GM12891 (cell line): Measurements from ENCODE around the gene MAP3K1.

Experiments used
- DNase-seq: peaks from one replicate; pipeline ENCODE4 v3.0.0; 2011; ENCODE audit warnings: low spot score; ENCODE audit not compliant: insufficient read length
- FAIRE-seq: peaks from 2 replicates; lab custom pipeline; 2011; peaks lifted over from hg19 to GRCh38; lab: Jason Lieb, UNC
- PAX5 ChIP-seq: IDR thresholded peaks from 2 replicates; pipeline ENCODE4 v1.6.1; 2011; ENCODE audit warnings: low read length, moderate library complexity, mild to moderate bottlenecking; ENCODE audit not compliant: insufficient read depth, severe bottlenecking
- POLR2A ChIP-seq: IDR thresholded peaks from 2 replicates; pipeline ENCODE4 v1.6.1; 2011; ENCODE audit warnings: low read depth, low read length, control low read depth
- POLR2AphosphoS5 ChIP-seq: IDR thresholded peaks from 2 replicates; pipeline ENCODE4 v1.6.1; 2011; ENCODE audit warnings: low read depth, low read length, control low read depth
- POU2F2 ChIP-seq: IDR thresholded peaks from 2 replicates; pipeline ENCODE4 v1.6.1; 2011; ENCODE audit warnings: low read depth, mild to moderate bottlenecking, control low read depth, low read length, moderate library complexity
- SPI1 ChIP-seq: IDR thresholded peaks from 2 replicates; pipeline ENCODE4 v1.6.1; 2011; ENCODE audit warnings: low read depth, low read length, control low read depth
- TAF1 ChIP-seq: IDR thresholded peaks from 2 replicates; pipeline ENCODE4 v1.6.1; 2011; ENCODE audit warnings: low read depth, low read length, control low read depth

The MAP3K1 gene

DNA sequence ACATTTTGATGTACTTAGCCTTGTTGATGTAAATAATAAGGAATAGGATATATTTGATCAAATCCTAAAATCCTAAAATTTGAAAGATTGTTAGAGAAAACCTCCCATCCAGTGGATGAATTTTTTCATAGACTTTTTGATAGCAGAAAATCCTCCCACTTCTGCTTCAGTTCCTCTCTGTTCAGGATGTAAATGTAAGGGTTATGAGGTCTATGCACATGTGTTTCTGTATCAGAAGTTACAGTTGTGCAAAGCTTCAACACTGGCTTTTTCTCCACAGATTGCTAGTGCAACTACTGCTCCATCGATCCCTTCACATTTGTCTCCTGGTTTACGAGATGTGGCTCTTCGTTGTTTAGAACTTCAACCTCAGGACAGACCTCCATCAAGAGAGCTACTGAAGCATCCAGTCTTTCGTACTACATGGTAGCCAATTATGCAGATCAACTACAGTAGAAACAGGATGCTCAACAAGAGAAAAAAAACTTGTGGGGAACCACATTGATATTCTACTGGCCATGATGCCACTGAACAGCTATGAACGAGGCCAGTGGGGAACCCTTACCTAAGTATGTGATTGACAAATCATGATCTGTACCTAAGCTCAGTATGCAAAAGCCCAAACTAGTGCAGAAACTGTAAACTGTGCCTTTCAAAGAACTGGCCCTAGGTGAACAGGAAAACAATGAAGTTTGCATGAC, 78.1 kb downstream of the MAP3K1 start:
- FAIRE-seq (peak; percentile 16), DNase-seq (no peak)
- TF ChIP-seq POLR2A (no peak), SPI1 (0 out of 2 replicates have a peak, but pooled peaks have one; percentile 11)

DNA sequence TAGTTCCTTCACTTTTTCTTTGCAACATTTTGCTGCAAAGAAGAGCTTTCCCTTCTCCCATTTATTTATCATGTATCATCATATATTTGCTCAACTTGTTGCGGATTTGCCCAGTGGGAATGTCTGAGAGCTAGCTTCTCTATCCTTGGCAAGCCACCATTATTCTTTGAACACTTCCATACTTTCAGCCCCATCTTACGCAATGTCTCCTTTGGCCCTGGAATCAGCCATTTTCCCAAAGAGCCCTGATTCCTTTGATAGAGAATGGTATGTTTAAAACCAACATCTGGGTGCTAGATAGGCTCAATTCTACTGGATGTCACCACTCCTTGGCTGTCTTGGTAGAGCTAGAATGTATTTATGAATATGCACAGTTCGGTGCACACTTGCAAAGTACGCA, 81.4 kb downstream of the MAP3K1 start:
- no peak for DNase-seq
- FAIRE-seq = no peak

DNA sequence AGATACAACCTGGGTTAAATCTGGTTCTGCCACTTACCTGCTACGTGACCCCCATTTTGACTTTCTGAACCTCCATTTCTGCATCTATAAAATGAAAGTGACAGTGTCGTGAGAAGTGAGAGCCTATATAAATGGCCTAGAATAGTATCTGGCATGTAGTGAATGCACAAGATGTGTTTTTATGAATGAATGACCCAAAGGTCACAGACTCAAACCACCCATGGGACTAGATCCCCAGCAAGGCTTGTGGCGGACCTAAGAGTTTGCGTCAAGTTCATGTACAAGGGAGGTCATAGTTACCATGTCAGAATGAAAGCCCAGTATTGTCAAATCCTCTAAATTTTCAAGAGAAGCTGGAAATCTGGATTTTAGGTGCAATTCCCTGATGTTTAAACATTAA, 82.9 kb downstream of the MAP3K1 start:
- TF ChIP-seq POLR2AphosphoS5 = no peak
- TF ChIP-seq POLR2A = no peak
- no peak for TF ChIP-seq TAF1
- no peak for TF ChIP-seq PAX5
- TF ChIP-seq SPI1 = no peak
- no peak for TF ChIP-seq POU2F2
- FAIRE-seq (no peak), DNase-seq (no peak)

More for the DNA sequence above, 81.4 kb downstream of the MAP3K1 start:
- no peak for TF ChIP-seq POLR2A
- no peak for TF ChIP-seq TAF1
- no peak for TF ChIP-seq POU2F2
- no peak for TF ChIP-seq SPI1
- no peak for TF ChIP-seq POLR2AphosphoS5
- no peak for TF ChIP-seq PAX5

DNA sequence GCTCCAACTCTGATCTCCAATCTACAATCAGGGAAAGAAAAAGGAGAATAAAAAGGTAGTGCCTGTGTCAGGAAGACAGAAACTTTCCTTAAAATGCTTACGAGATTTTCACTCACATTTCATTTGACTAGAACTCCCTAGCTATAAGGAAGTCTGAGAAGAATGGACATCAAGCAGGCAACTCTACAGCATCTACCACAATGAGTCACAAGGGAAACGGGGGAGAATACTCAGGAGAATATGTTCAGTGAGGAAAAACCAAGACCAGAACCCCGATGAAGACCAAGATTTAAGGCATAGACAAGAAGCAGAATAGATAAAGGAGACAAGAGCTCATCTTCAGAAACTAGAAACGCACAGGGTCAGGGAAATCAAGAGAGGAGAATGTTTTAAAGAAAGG, 85.0 kb downstream of the MAP3K1 start:
- FAIRE-seq = no peak
- no peak for TF ChIP-seq PAX5
- DNase-seq = no peak

DNA sequence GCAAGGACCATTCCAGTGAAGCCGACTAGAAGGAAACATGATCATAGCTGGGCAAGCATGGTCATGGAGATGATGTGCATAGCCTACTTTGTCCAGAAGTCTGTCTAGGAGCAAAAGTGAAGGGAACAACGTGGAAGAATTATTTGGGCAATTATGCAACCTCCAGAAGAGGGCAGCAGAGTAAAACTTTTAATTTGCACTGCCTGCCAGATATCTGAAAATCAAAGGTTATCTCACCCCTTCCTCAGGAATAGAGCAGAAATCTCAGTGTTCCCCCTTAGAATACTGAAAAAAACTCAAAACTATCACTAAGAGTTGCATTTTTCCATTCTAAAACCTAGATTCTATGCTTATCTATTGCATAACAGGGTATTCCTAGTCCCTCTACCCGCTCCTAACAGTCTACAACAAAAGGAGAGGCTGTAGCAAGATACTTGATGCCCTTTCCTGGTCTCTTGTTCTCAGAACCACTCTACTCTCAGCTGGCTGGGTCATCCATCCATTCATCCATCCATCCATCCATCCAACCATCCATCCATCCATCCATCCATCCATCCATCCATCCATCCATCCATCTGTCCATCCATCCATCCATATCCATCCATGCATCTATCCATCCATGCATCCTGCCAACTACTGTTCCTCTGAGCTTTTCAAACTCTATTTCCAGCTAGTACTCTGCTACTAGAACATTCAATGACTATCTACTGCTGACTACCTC, 85.7 kb downstream of the MAP3K1 start:
- TF ChIP-seq POLR2A (no peak), POU2F2 (0 out of 2 replicates have a peak, but pooled peaks have one; percentile 23)
- FAIRE-seq = peak; percentile 56
- DNase-seq = peak; percentile 6

DNA sequence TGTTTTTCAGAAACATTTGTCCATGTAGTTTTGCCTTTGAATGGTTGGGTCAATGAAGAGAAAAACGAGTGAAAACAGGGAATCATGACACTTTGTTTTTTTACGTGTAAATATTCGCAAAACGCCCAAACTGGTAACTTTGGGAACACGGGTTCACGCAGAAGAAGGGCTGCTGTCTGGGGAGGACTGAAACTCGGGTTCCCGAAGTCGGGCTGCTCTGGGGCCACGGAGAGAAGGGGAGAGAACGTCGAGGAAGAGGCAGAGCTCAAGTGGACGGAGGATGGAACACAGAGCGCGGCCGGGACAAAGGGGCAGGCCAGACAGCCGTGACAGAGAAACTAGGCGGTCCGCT, 93.6 kb downstream of the MAP3K1 start:
- no peak for DNase-seq
- FAIRE-seq = no peak

DNA sequence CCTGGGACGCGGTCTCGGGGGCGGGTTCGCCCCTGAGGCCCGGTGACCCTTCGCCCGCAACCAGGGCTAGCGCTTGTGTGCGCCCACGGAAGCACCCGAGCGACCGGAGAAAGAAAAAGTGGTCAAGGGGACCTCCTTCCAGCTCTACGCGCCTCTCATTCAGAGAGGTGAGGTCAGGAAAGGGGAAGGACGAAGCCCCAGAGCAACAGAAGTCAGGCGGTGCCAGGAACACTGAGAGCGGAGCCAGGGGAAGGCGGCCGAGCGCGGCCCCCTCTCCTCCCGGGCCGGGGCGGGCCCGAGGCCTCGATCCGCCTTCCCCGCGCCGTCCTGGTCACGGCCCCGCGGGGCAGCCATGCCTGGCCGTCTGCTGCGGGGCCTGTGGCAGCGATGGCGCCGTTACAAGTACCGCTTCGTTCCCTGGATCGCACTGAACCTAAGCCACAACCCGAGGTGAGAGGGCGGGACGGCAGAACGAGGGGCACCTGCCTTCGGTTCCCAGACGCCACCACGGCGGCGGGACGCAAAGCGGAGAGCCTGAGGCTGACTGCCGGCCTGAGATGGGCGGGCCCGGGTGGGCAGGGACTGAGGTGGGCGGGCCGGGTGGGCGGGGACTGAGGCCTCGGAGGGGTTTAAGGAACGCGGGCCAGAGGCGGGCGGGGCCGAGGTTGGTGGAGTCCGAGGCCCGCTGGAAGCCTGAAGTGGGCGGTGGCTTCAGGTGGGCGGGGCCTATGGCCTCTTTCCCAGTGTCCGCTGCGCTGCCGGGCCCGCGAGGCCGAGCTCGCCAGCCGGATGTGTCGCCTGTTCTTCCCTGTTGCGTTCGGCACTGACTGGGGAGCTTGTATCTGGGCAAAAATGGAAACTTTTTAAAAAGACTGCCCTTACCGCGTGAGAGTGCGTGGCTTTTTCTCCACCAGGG, 94.2 kb downstream of the MAP3K1 start, which contains the start of gene SETD9:
SETD9 (plus strand) TSS at position 303 of the 916 bp plus-strand sequence; CDS start at position 353, 50 bp downstream.
- peak; percentile 93 for FAIRE-seq

More for the DNA sequence above, 93.6 kb downstream of the MAP3K1 start:
- TF ChIP-seq PAX5 = no peak
- TF ChIP-seq TAF1 = no peak
- no peak for TF ChIP-seq POU2F2
- no peak for TF ChIP-seq SPI1

DNA sequence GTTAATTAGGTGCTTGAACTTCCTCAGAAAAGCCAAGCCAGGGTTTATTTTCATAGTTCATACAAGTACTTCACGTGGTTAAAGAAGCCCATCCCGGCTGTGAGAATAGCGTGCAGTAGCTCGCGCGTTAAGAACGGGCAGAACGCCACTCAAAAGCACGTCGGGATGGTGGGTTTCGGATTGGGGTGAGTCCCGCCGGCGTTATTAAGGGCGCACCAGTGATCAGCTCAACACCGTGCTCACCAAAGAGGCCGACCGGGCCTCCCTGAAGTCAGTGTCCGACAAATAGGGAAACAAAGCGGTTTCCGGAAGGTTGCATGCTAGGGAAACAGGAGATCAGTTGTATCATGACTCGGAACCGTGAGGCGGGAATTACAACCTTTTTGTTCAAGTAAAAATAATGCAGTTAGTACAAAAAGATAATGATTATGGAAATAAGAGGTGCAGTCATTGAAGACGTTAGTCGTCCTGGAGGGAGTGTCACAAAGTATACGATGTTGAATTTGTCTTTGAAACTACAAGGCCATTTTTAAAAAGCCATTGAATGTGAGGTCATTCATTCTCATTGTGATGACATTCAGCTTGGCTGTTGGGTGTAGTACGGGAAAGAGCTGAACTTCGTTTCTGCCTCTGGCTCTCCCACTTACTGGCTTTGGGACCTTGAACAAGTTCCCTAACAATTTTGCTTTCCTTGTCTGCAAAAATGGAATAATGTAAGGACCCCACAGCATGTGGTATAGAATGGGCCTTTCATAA, 95.0 kb downstream of the MAP3K1 start:
- FAIRE-seq (peak; percentile 56), DNase-seq (no peak)
- TF ChIP-seq POLR2AphosphoS5 (no peak), POU2F2 (no peak), SPI1 (no peak), PAX5 (no peak), TAF1 (no peak), POLR2A (no peak; the same call in 1 of the 2 replicates)

More for the DNA sequence above, 94.2 kb downstream of the MAP3K1 start, which contains the start of gene SETD9:
- no peak for TF ChIP-seq SPI1
- TF ChIP-seq TAF1 = peak; percentile 76
- TF ChIP-seq POLR2A = peak; percentile 88; the same call in 1 of the 2 replicates
- TF ChIP-seq POLR2AphosphoS5 = peak; percentile 94
- no peak for TF ChIP-seq PAX5
- DNase-seq = peak; percentile 87

DNA sequence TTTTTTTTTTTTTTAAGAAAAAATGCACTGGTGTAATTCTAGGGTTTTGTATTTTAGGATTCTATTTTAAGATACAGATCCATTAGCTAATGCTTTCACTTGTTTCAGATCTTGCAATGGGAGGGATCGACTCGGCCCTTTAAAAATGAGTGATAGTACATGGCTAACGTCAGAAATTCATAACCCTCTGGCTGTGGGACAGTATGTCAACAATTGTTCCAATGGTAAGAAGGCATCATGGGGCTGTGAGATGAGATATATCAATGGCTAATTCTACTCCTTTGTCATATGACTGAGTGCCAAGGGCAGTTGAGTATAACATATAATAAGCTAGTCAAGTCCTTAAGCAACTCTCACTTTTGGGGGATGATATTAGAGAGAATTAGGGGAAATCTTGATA, 98.4 kb downstream of the MAP3K1 start:
- no peak for DNase-seq
- TF ChIP-seq POLR2A = no peak
- no peak for TF ChIP-seq POLR2AphosphoS5
- TF ChIP-seq SPI1 = no peak
- TF ChIP-seq PAX5 = no peak
- TF ChIP-seq POU2F2 = no peak
- no peak for TF ChIP-seq TAF1

DNA sequence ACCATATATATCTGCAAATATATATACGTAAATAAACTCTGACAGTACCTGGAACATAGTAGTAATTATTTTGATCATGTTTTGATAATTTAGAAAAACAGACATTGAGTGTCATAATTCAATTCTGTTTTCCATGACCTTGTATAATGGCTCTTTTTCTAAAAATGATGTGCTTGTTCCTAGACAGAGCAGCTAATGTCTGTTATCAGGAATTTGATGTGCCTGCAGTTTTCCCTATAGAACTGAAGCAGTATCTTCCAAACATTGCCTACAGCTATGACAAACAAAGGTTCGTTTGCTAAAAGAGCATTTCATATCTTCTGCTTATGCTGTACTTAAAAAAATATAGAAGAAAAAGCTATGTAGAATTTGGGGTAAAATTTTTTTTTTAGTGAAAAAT, 99.3 kb downstream of the MAP3K1 start:
- TF ChIP-seq SPI1 (no peak), POLR2AphosphoS5 (no peak), POLR2A (no peak)
- no peak for FAIRE-seq
- no peak for DNase-seq

More for the DNA sequence above, 98.4 kb downstream of the MAP3K1 start:
- FAIRE-seq = no peak
